GM19043 (cell line): ENCODE results near the gene EMILIN2.
A peak's percentile ranks its signal among the peaks of the same experiment; 100 is the strongest.
"Not testable (repeated sequence)": the region's sequence is repeated elsewhere in the genome, so short reads cannot be mapped to it uniquely, and the experiment has no call there.

ENCODE experiments used
- ATAC-seq: cut with Tn5 transposase; IDR thresholded peaks from one replicate; pipeline ENCODE4 v1.9.1; 2021; ENCODE audit warnings: low read depth; ENCODE audit not compliant: unreplicated experiment

The EMILIN2 gene

DNA sequence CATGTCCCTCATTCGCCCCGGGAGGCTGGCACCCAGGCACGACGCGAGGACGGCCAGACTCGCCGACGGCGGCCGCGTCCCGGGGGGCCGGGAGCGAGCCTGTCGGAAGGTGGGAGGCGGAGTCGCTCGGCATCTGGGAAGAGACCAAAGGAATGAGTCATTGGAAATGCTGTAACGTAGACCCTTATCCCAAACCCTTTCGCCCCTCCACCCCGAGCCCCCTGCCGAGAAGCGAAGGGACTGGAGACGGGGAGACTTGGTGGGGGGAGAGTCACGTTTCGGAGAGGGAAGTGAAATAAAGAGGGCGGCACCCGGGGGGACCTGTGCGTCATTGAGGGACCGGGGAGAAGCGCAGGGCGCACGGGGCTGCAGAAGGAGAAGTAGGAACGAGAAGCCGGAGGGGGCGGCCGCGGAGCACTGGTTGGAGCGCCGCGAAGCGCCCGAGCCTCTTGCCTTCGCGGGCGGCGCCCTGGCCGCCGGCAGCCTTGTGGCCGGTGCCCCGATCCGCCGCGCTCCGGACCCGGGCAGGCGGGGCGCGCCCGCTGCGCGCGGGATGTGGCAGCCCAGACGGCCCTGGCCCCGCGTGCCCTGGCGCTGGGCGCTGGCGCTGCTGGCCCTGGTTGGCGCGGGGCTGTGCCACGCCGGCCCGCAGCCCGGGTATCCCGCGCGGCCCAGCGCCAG lies at the start of gene EMILIN2:
Gene EMILIN2, plus strand, starts transcription at position 371 of the 681 bp plus-strand sequence. Its CDS starts 183 bp downstream, at position 554.
- ATAC-seq: peak; percentile 41

DNA sequence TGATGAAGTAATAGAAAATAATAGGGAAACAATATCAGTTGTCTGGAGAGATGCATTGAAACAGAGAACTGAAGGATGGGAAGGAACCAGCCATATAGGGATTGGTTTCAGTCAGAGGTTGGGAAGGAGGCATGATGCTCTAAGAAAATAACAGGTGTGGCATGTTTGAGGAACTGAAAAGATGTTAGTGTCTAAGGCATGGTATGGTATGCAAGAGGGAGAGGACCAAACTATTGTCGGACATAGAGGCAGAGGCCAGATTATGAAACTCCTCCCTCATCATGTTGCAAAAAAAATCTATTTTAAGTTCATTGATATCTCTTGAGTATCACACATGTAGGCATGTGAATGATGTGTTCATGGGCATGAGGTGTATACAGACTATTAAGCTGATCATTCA lies 48.9 kb upstream of the EMILIN2 start:
- peak; percentile 78 for ATAC-seq

GRCh38 chr18:2799369-2799768 lies 47.4 kb upstream of the EMILIN2 start:
- no peak for ATAC-seq

GRCh38 chr18:2805970-2806943 lies 40.5 kb upstream of the EMILIN2 start:
- ATAC-seq: no peak

GRCh38 chr18:2808640-2809039 lies 38.2 kb upstream of the EMILIN2 start:
- not testable (repeated sequence) for ATAC-seq

DNA sequence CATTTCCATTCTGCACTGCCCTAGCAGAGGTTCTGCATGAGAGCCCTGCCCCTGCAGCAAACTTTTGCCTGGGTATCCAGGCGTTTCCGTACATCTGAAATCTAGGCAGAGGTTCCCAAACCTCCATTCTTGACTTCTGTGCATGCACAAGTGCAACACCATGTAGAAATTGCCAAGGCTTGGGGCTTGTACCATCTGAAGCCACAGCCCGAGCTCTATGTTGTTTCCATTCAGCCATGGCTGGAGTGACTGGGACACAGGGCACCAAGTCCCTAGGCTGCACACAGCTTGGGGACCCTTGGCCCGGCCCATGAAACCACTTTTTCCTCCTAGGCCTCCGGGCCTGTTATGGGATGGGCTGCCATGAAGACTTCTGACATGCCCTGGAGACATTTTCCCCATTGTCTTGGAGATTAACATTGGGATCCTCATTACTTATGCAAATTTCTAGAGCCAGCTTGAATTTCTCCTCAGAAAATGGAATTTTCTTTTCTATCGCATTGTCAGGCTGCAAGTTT lies 37.1 kb upstream of the EMILIN2 start:
- not testable (repeated sequence) for ATAC-seq

DNA sequence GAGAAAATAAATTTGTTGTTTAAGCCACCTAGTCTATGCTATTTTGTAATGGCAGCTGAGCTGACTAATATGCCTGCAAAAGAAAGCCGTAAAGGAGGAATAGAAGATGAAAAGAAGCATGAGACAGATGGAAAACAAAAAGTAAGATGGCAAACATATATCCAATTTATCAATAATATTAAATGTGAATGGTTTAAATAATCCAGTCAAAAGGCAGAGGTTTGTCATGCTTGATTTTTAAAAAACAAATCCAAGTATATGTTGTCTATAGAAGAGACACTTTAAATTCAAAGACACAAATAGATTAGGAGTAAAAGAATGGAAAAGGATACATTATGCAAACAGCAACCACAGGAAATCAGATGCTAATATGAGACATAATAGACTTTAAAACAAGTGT lies 35.4 kb upstream of the EMILIN2 start:
- ATAC-seq: no peak

DNA sequence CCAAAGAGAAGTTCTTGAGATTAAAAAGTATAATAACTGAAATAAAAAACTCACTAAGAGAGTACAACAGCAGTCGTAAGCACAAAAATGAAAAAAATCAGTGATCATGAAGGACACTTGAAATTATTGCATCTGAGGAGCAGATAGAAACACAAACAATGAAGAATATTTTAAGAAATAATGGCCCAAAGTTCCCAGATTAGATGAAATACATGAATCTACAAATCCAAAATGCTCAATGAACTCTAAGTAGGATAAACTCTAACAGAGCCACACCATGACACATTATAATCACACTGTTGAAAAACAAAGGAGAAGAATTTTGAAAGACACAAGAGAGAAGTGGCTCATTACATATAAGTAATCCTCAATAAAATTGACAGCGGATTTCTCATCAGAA lies 31.9 kb upstream of the EMILIN2 start:
- no peak for ATAC-seq

GRCh38 chr18:2818281-2818680 lies 28.5 kb upstream of the EMILIN2 start:
- no peak for ATAC-seq

DNA sequence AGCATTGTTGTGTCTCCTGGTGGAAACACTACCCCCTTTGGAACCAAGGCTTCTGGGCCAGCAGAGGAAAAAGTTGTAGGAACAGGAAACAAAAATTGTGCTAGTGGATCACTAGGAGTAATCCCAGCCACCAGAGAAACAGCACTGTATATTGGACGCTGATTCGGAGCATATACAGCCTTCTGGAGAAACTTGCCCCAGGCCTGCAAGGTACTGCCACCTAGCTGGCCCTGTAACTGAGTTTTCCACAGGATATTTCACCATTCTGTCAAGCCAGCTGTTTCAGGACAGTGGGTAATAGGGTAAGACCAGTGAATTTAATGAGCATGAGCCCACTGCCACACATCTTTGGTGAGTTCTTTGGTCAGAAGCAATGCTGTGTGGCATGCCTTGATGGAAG lies 25.1 kb upstream of the EMILIN2 start:
- ATAC-seq: no peak

GRCh38 chr18:2822213-2822921 lies 24.4 kb upstream of the EMILIN2 start:
- ATAC-seq: no peak

- ATAC-seq: no peak
Measured at GRCh38 chr18:2823202-2823601, 23.6 kb upstream of the EMILIN2 start.

- ATAC-seq: no peak
Measured at GRCh38 chr18:2823966-2824365, 22.8 kb upstream of the EMILIN2 start.

DNA sequence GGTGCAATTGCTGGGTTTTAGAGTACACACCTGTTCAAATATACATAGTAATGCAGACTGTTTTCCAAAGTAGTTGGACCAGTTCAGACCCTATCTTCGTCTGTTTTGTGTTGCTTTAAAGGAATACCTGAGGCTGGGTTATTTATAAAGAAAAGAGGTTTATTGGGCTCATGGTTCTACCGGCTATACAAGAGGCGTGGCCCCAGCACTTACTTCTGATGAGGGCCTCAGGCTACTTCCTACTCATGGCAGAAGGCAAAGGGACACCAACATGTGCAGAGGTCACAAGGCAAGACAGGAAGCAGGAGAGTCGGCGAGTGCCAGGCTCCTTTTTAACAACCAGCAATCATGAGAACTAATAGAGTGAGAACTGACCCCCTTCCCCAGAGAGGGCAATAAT lies 21.9 kb upstream of the EMILIN2 start:
- ATAC-seq: no peak

- no peak for ATAC-seq
Measured at GRCh38 chr18:2825613-2826175, 21.1 kb upstream of the EMILIN2 start.

DNA sequence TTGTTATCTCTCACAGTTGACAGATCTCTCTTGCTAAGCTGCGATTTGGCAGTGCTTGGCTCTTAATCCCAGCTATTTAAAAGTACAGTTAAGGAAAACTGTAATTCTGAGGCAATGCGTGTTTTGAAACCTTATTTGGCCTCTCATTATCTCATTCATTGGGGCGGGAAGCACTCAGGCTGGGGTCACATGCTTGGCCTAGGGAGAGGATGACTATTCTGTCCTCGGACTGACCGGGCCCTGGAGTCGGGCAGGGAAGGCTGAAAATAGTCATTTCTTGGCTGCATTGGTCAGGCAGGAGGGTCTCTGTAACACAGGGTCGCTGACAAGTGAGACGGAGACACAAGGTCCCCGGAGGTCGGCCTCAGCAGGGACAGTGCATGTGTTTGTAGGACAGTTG lies 20.2 kb upstream of the EMILIN2 start:
- no peak for ATAC-seq

GRCh38 chr18:2827061-2827460 lies 19.7 kb upstream of the EMILIN2 start:
- no peak for ATAC-seq

- not testable (repeated sequence) for ATAC-seq
Measured at GRCh38 chr18:2836118-2836517, 10.7 kb upstream of the EMILIN2 start.

- not testable (repeated sequence) for ATAC-seq
Measured at GRCh38 chr18:2837290-2837689, 9.5 kb upstream of the EMILIN2 start.

- no peak for ATAC-seq
Measured at GRCh38 chr18:2839202-2839601, 7.6 kb upstream of the EMILIN2 start.
